K562 (cell line): ENCODE results near the gene FMN1. TPM values are rescaled to one million over a fixed set of nuclear protein-coding genes. Genes with fewer than 3 reads are reported as not detected.

Source experiments
- ATAC-seq: fragments of 200-7000 bp; cut with Tn5 transposase; 3 replicates; pipeline ENCODE4 v1.9.1; 2020; ENCODE audit warnings: moderate library complexity
- BruUV-seq: library from RNA; stranded (reverse); fragments of 400-500 nt; replicated peaks from 2 replicates; lab custom pipeline; 2021; lab: Mats Ljungman, UMichigan
- CTCF ChIA-PET: fragments of 300-600 bp; formaldehyde crosslinking; extraction: SDS; loops from one replicate; lab custom pipeline; 2021; ENCODE audit warnings: low intra/inter-chr PET ratio; lab: Yijun Ruan, JAX
- POLR2A ChIA-PET: fragments of 300-600, 350-650 bp; sonication (Branson Sonifier 250); formaldehyde crosslinking; extraction: SDS; loops from one replicate; lab custom pipeline; 2021; ENCODE audit warnings: antibody characterized with exemption, inconsistent platforms; lab: Yijun Ruan, JAX
- DNase-seq, 4 experiments: peaks; one replicate each; pipeline versions ENCODE4 v3.0.0 to v3.0.0-alpha.2; 2011 to 2018; ENCODE audit warnings: low spot score in 3 of 4, mixed read lengths in 3 of 4; ENCODE audit errors: extremely low read depth in 1 of 4
- FAIRE-seq: peaks from 2 replicates; lab custom pipeline; 2011; peaks lifted over from hg19 to GRCh38; lab: Jason Lieb, UNC
- H2AFZ ChIP-seq: 2 replicates; pipeline ENCODE4 v1.6.0; 2011; ENCODE audit warnings: low read depth, low read length, control low read depth, inconsistent platforms
- H3K27ac ChIP-seq: fragments of 200-600 bp; 3 replicates; pipeline ENCODE4 v1.8.0; 2011; ENCODE audit warnings: low read depth, mild to moderate bottlenecking, control low read depth, inconsistent platforms, low read length, moderate library complexity, mixed read lengths; ENCODE audit errors: extremely low read depth
- H3K27me3 ChIP-seq, 2 experiments: fragments of 300-600 bp in 1 of 2; 2 replicates in 1 of 2; 3 replicates in 1 of 2; pipeline versions ENCODE4 v1.6.0 to v1.8.0; 2011; ENCODE audit warnings: inconsistent platforms in 2 of 2, low read length in 2 of 2, mild to moderate bottlenecking in 1 of 2, mixed read lengths in 1 of 2, moderate library complexity in 1 of 2; ENCODE audit not compliant: control insufficient read depth in 2 of 2, insufficient read depth in 2 of 2
- H3K36me3 ChIP-seq: fragments of 300-600 bp; 3 replicates; pipeline ENCODE4 v1.8.0; 2011; ENCODE audit warnings: mild to moderate bottlenecking, low read length, inconsistent platforms; ENCODE audit not compliant: control insufficient read depth, insufficient read depth
- H3K4me1 ChIP-seq, 2 experiments: fragments of 200-600 bp in 1 of 2; replicated peaks in 1 of 2; 2 replicates in 1 of 2; 3 replicates in 1 of 2; pipeline versions ENCODE4 v1.5.1 to v1.8.0; 2011; ENCODE audit warnings: inconsistent platforms in 2 of 2, low read length in 2 of 2, mild to moderate bottlenecking in 1 of 2, mixed read lengths in 1 of 2, moderate library complexity in 1 of 2; ENCODE audit not compliant: control insufficient read depth in 2 of 2, insufficient read depth in 2 of 2
- H3K4me2 ChIP-seq: 2 replicates; pipeline ENCODE4 v1.6.1; 2011; ENCODE audit warnings: low read length, control low read depth, inconsistent platforms, mixed read lengths; ENCODE audit not compliant: insufficient read depth
- H3K4me3 ChIP-seq: fragments of 200-600 bp; sonication (generic), shearing (Covaris generic); 2 replicates; pipeline ENCODE4 v1.5.1; 2016; ENCODE audit warnings: control low read depth, inconsistent platforms
- H3K79me2 ChIP-seq: fragments of 200-600 bp; 3 replicates; pipeline ENCODE4 v1.8.0; 2011; ENCODE audit warnings: low read length, inconsistent platforms; ENCODE audit not compliant: control insufficient read depth, insufficient read depth
- H3K9ac ChIP-seq, 2 experiments: 2 replicates each; pipeline versions ENCODE4 v1.6.0 to v1.6.1; 2011; ENCODE audit warnings: low read depth in 2 of 2, low read length in 2 of 2, control low read depth in 1 of 2, inconsistent platforms in 1 of 2, mild to moderate bottlenecking in 1 of 2, mixed read lengths in 1 of 2; ENCODE audit not compliant: insufficient read depth in 1 of 2
- H3K9me1 ChIP-seq: one replicate; pipeline ENCODE4 v1.6.0; 2011; ENCODE audit warnings: inconsistent platforms, mild to moderate bottlenecking, low read length, moderate library complexity; ENCODE audit not compliant: control insufficient read depth, insufficient read depth
- H3K9me3 ChIP-seq: replicated peaks from 2 replicates; pipeline ENCODE4 v1.5.1; 2011; ENCODE audit warnings: low read depth, low read length, inconsistent platforms; ENCODE audit not compliant: control insufficient read depth, insufficient read depth
- H4K20me1 ChIP-seq: replicated peaks from 2 replicates; pipeline ENCODE4 v1.6.1; 2011; ENCODE audit warnings: low read length, inconsistent platforms, mixed read lengths; ENCODE audit not compliant: control insufficient read depth, insufficient read depth
- E2F4 ChIP-seq: sonication (generic); formaldehyde crosslinking; IDR thresholded peaks from 2 replicates; pipeline ENCODE4 v1.8.0; 2022; ENCODE audit warnings: mild to moderate bottlenecking, low read depth, missing genetic modification reagents
- HDAC6 ChIP-seq: IDR thresholded peaks from 2 replicates; pipeline ENCODE4 v1.6.1; 2012; ENCODE audit warnings: low read depth, mild to moderate bottlenecking, control low read depth, inconsistent platforms, low read length, moderate library complexity
- HSF4 ChIP-seq: fragments of 250-450 bp; sonication (Bioruptor Pico); IDR thresholded peaks from 2 replicates; pipeline ENCODE4 v2.1.2; 2022; ENCODE audit warnings: mild to moderate bottlenecking, moderate library complexity, borderline replicate concordance
- NCOR1 ChIP-seq: fragments of 450-650 bp; IDR thresholded peaks from 2 replicates; pipeline ENCODE4 v1.6.1; 2016; ENCODE audit warnings: mild to moderate bottlenecking, moderate library complexity
- UBTF ChIP-seq, 2 experiments: IDR thresholded peaks; 2 replicates each; pipeline ENCODE4 v1.6.1; 2012; ENCODE audit warnings: improper control_type of control experiment in 2 of 2, low read depth in 2 of 2, low read length in 2 of 2, borderline replicate concordance in 1 of 2
- ZC3H11A ChIP-seq: IDR thresholded peaks from 2 replicates; pipeline ENCODE4 v1.6.1; 2012; ENCODE audit warnings: low read depth, low read length, improper control_type of control experiment
- ZNF124 ChIP-seq: sonication (generic); formaldehyde crosslinking; IDR thresholded peaks from 2 replicates; pipeline ENCODE4 v1.8.1; 2022; ENCODE audit warnings: missing genetic modification reagents
- ZNF354B ChIP-seq: fragments of 250-450 bp; sonication (Bioruptor Pico); IDR thresholded peaks from 2 replicates; pipeline ENCODE4 v1.4.0; 2020
- ZNF699 ChIP-seq: fragments of 250-450 bp; sonication (Bioruptor Pico); IDR thresholded peaks from 2 replicates; pipeline ENCODE4 v1.8.0; 2021; ENCODE audit warnings: mild to moderate bottlenecking, moderate library complexity; ENCODE audit not compliant: insufficient replicate concordance
- WGBS: fragments of 100-300 bp; shearing (Covaris generic); methylation state at CpG from one replicate; pipeline ENCODE4 v1.1.6; 2016; ENCODE audit warnings: low coverage, mixed read lengths; ENCODE audit not compliant: insufficient coverage; ENCODE audit errors: missing lambda C conversion rate; 5-methylcytosine and 5-hydroxymethylcytosine counted together
- in situ Hi-C: fragments of 300-500 bp; cut with MboI; formaldehyde crosslinking; loops from 4 replicates; pipeline ENCODE4 v1.15.0; 2018; ENCODE audit warnings: inconsistent platforms, mixed read lengths
- intact Hi-C: fragments of 100-400 bp; cut with micrococcal nuclease; formaldehyde crosslinking; loops from 2 replicates; pipeline ENCODE4 v1.14.2; 2022
- polyA plus RNA-seq, 8 experiments: library from polyadenylated mRNA; depleted of rRNA in 4 of 8; stranded (reverse) in 5 of 8; unstranded in 3 of 8; fragments of >200 nt; fragmentation: Nextera tagmentation in 2 of 8; fragmentation: Illumina TruSeq in 1 of 8; extraction: Ambion mirVana in 2 of 8; extraction: Trizol in 1 of 8; gene quantifications; 2 replicates each; pipeline versions ENCODE4 v1.2.1 to v1.2.3, GENCODE V29; 2011 to 2014; ENCODE audit warnings: inconsistent platforms in 1 of 8, missing spikeins in 1 of 8
- total RNA-seq, 7 experiments: library from RNA; depleted of rRNA in 6 of 7; stranded (reverse); fragments of >200 nt in 6 of 7; fragmentation: Illumina TruSeq in 2 of 7; extraction: Trizol in 2 of 7; gene quantifications; 2 replicates each; pipeline versions ENCODE4 v1.2.1 to v1.2.3, GENCODE V29; 2011 to 2021; ENCODE audit warnings: low replicate concordance in 1 of 7

Gene FMN1
- total and polyA plus RNA-seq, 9 of the 15 experiments (the other 6 are each of a cell fraction or from before 2014, with no cell fraction given), result 0.03 to 0.07 (median 0.04) TPM; not detected in 6

GRCh38 chr15:33026614-33027013 is 167.9 kb downstream of the FMN1 start:
- FAIRE-seq (no peak), DNase-seq (no peak), ATAC-seq (no peak)
- Histone ChIP-seq H3K4me2 (no peak overlapping the region), H3K79me2 (no peaks in the 10 kb centered on the region), H4K20me1 (no peaks in the 10 kb centered on the region), H3K36me3 (no peaks in the 10 kb centered on the region), H3K27me3 (peaks cover 0 to 2% of the 10 kb centered on the region in 2 experiments; a peak in 2 of 5 replicates), H3K9me1 (no peaks in the 10 kb centered on the region), H3K27ac (no peak overlapping the region), H3K9me3 (no peaks in the 10 kb centered on the region), H2AFZ (no peak overlapping the region), H3K4me1 (no peaks in the 10 kb centered on the region; a peak in 1 of 5 replicates), H3K4me3 (no peak overlapping the region), H3K9ac (no peak overlapping the region)
- intact Hi-C loops, result loop anchor here (10.0 kb wide), 1 partner anchor 48 kb away; no protein-coding TSS in a partner anchor
- in situ Hi-C loops, result no loop called here
- POLR2A ChIA-PET, result no interaction called here
- no peak for TF ChIP-seq ZNF354B (CRISPR knock-in tag)
- no peak for TF ChIP-seq HSF4 (CRISPR knock-in tag)
- no peak for TF ChIP-seq ZC3H11A
- no peak for TF ChIP-seq UBTF (IDR thresholded peaks at IDR 0.05; ENCODE audit: borderline replicate concordance in 1 of 2, low read depth in 2 of 2, low read length in 2 of 2)
- no peak for TF ChIP-seq HDAC6
- no peak for TF ChIP-seq ZNF699 (CRISPR knock-in tag)
- no peak for TF ChIP-seq E2F4 (CRISPR knock-in tag)
- TF ChIP-seq NCOR1, result no peak
- TF ChIP-seq ZNF124 (CRISPR knock-in tag), result no peak
- 0% methylated on average over 2 of the region's 2 CpGs for WGBS
- CTCF ChIA-PET, result no interaction called here
- BruUV-seq, result no TSS peak
